Measurements from ENCODE around the gene PTPRJ. TPM values are rescaled to one million over a fixed set of nuclear protein-coding genes. Genes with fewer than 3 reads are reported as not detected.

PTPRJ gene
- total and polyA plus RNA-seq, 9 of the 15 experiments (the other 6 are each of a cell fraction or from before 2014, with no cell fraction given) = 0.56 to 10.7 (median 4.8) TPM

DNA sequence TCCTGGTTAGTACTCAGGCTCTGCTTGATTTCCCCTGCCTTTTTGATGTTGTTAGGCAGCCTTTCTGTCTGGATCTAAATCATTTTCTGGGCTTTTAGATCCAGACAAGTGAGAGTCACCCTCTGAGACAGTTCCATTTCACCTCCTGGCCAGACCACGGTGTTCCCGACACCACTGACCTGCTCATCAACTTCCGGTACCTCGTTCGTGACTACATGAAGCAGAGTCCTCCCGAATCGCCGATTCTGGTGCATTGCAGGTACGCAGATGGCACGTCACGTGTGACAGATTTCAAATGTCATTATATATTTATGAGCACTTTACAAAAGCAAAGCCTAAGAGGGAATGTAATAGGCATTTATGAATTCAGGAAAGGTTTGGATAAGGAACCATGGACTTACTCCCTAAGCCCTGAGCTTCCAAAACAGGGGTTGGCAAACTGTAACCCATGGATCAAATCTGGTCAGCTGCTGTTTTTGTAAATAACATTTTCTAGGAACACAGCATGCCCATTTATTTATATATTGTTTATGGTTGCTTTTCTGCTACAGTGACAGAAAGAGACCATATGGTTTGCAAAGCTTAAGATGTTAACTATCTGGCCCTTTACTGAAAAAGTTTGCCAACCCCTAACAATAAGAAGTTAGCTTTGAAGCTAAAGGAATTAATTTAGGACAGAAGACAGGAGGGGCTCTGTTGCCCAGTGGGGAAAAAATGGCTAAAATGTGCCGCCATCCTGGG lies 183.2 kb downstream of the PTPRJ start:
- no peaks in the 10 kb centered on the region for H3K9me1 ChIP-seq (ENCODE audit: control insufficient read depth, insufficient read depth, low read length)
- H4K20me1 ChIP-seq (replicated peaks; ENCODE audit: control insufficient read depth, insufficient read depth, low read length) = no peaks in the 10 kb centered on the region
- H3K4me2 ChIP-seq (ENCODE audit: insufficient read depth, low read length) = no peak overlapping the region
- H3K27me3 ChIP-seq (ENCODE audit: control insufficient read depth in 2 of 2, insufficient read depth in 2 of 2, low read length in 2 of 2) = no peaks in the 10 kb centered on the region
- TF ChIP-seq PPARD (CRISPR knock-in tag; IDR thresholded peaks at IDR 0.05) (no peak), PTTG1 (tag; IDR thresholded peaks at IDR 0.05; ENCODE audit: low read depth) (no peak), L3MBTL2 (IDR thresholded peaks at IDR 0.05) (no peak), ZNF561 (CRISPR knock-in tag; conservative IDR thresholded peaks at IDR 0.05) (no peak), HDAC6 (IDR thresholded peaks at IDR 0.05; ENCODE audit: low read depth, low read length) (no peak), CEBPB (tag; IDR thresholded peaks at IDR 0.05) (no peak), PTBP1 (IDR thresholded peaks at IDR 0.05; ENCODE audit: low read depth, low read length) (no peak), BACH1 (tag; IDR thresholded peaks at IDR 0.05) (no peak), RFX1 (IDR thresholded peaks at IDR 0.05) (no peak), BRF2 (IDR thresholded peaks at IDR 0.05; ENCODE audit: borderline replicate concordance, insufficient read depth, insufficient read length) (no peak), ZNF12 (CRISPR knock-in tag; IDR thresholded peaks at IDR 0.05) (no peak), POLR2B (IDR thresholded peaks at IDR 0.05; ENCODE audit: low read depth, partially characterized antibody) (no peak)
- TF ChIP-seq, protein P1, sequence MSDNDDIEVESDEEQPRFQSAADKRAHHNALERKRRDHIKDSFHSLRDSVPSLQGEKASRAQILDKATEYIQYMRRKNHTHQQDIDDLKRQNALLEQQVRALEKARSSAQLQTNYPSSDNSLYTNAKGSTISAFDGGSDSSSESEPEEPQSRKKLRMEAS (CRISPR knock-in tag; IDR thresholded peaks at IDR 0.05) = no peak
- TF ChIP-seq, protein P2, sequence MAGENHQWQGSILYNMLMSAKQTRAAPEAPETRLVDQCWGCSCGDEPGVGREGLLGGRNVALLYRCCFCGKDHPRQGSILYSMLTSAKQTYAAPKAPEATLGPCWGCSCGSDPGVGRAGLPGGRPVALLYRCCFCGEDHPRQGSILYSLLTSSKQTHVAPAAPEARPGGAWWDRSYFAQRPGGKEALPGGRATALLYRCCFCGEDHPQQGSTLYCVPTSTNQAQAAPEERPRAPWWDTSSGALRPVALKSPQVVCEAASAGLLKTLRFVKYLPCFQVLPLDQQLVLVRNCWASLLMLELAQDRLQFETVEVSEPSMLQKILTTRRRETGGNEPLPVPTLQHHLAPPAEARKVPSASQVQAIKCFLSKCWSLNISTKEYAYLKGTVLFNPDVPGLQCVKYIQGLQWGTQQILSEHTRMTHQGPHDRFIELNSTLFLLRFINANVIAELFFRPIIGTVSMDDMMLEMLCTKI (IDR thresholded peaks at IDR 0.05; ENCODE audit: partially characterized antibody) = no peak
- TF ChIP-seq, protein P3, sequence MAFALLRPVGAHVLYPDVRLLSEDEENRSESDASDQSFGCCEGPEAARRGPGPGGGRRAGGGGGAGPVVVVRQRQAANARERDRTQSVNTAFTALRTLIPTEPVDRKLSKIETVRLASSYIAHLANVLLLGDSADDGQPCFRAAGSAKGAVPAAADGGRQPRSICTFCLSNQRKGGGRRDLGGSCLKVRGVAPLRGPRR (CRISPR knock-in tag; IDR thresholded peaks at IDR 0.05) = no peak
- no peaks in the 10 kb centered on the region for H3K9me3 ChIP-seq (replicated peaks; ENCODE audit: control insufficient read depth, insufficient read depth, low read depth, low read length)
- CTCF ChIA-PET (ENCODE audit: low intra/inter-chr PET ratio) = interaction anchor here (0.7 kb wide), 1 partner anchor 15 kb away, joined by 3 read pairs; no protein-coding TSS in a partner anchor
- BruUV-seq (replicated peaks) = no TSS peak
- H3K27ac ChIP-seq (ENCODE audit: extremely low read depth, low read depth, low read length) = no peak overlapping the region
- no peak overlapping the region for H3K9ac ChIP-seq (ENCODE audit: insufficient read depth in 1 of 2, low read depth in 2 of 2, low read length in 2 of 2)
- POLR2A ChIA-PET = interaction anchor here (0.6 kb wide), 3 partner anchors 14 to 232 kb away, joined by 3 read pairs; no protein-coding TSS in a partner anchor
- ATAC-seq = no peak
- intact Hi-C loops (cut with micrococcal nuclease) = no loop called here
- no peak for FAIRE-seq
- in situ Hi-C loops (cut with MboI) = no loop called here
- H3K4me1 ChIP-seq (replicated peaks in 1 of 2; ENCODE audit: control insufficient read depth in 2 of 2, insufficient read depth in 2 of 2, low read length in 2 of 2) = no peaks in the 10 kb centered on the region
- H3K36me3 ChIP-seq (ENCODE audit: control insufficient read depth, insufficient read depth, low read length) = peaks cover 3% of the 10 kb centered on the region; the same call in 1 of the 3 replicates
- WGBS (ENCODE audit: insufficient coverage, low coverage, missing lambda C conversion rate) = 34% methylated on average over 12 of the region's 12 CpGs
- DNase-seq (ENCODE audit: extremely low read depth in 1 of 4, low spot score in 3 of 4) = no peak
- no peak overlapping the region for H2AFZ ChIP-seq (ENCODE audit: low read depth, low read length)
- H3K79me2 ChIP-seq (ENCODE audit: control insufficient read depth, insufficient read depth, low read length) = no peaks in the 10 kb centered on the region
- no peak overlapping the region for H3K4me3 ChIP-seq

All from K562 (cell line).